Esophagus squamous epithelium (tissue), 4 donors: Measurements from ENCODE around the gene SIKE1.
"Not testable (repeated sequence)": the region's sequence is repeated elsewhere in the genome, so short reads cannot be mapped to it uniquely, and the experiment has no call there.

Source experiments
- CTCF ChIP-seq, 6 experiments: fragments of 450-650 bp in 4 of 6; fragments of 200-600 bp in 2 of 6; sonication (generic) in 2 of 6; IDR thresholded peaks; one replicate each; pipeline ENCODE4 v1.5.1; 2016 to 2019; ENCODE audit warnings: antibody characterized with exemption in 6 of 6, mild to moderate bottlenecking in 4 of 6, moderate library complexity in 4 of 6
- POLR2A ChIP-seq, 4 donors: fragments of 450-650 bp; IDR thresholded peaks; one replicate each; pipeline ENCODE4 v1.6.1; 2017; ENCODE audit warnings: antibody characterized with exemption in 4 of 4, mild to moderate bottlenecking in 4 of 4, moderate library complexity in 3 of 4

DNA sequence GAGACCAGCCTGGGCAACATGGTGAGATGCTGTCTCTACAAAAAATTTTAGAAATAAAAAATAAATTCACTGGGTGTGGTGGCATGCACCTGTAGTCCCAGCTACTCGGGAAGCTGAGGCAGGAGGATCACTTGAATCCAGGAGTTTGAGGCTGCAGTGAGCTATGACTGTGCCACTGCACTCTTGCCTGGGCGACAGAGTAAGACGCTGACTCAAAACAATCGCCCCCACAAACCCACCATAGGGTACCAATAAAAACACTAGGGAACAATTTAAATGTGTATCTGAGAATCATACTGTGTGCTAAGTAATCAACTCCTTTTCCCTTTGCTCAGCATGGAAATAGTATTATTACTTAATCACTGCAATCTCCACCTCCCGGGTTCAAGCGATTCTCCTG, 26.8 kb downstream of the SIKE1 start:
- TF ChIP-seq CTCF, POLR2A (IDR thresholded peaks at IDR 0.05): not testable (repeated sequence)
